ENCODE measurements around the gene WDR7. TPM values are rescaled to one million over a fixed set of nuclear protein-coding genes. Genes with fewer than 3 reads are reported as not detected.

Gene WDR7
- total and polyA plus RNA-seq, 2 of the 4 experiments (the other 2 are of a cell fraction) = 3.7 to 23.3 TPM

GRCh38 chr18:57009844-57010243 is 358.7 kb downstream of the WDR7 start:
- dilution Hi-C loops (cut with HindIII; ENCODE audit: low sequenced_read_pairs, unreplicated experiment) = no loop called here
- Histone ChIP-seq H2BK120ac (ENCODE audit: low read depth, low read length) (no peak overlapping the region), H3K36me3 (ENCODE audit: control insufficient read depth, insufficient read depth, low read length) (no peaks in the 10 kb centered on the region), H3K4me2 (ENCODE audit: low read depth, low read length) (no peak overlapping the region), H4K20me1 (ENCODE audit: insufficient read depth, low read length) (no peaks in the 10 kb centered on the region), H3K9me1 (ENCODE audit: insufficient read depth, low read length) (peaks cover 3% of the 10 kb centered on the region; the same call in 1 of the 2 replicates), H3K23ac (ENCODE audit: low read depth, low read length) (no peak overlapping the region), H2BK15ac (ENCODE audit: low read depth, low read length) (no peak overlapping the region), H3K9me3 (ENCODE audit: control insufficient read depth, insufficient read depth, low read length) (no peaks in the 10 kb centered on the region), H2AFZ (replicated peaks; ENCODE audit: low read length, poor library complexity) (no peak overlapping the region), H3K27ac (ENCODE audit: insufficient read depth, low read length) (no peak overlapping the region), H2BK20ac (ENCODE audit: low read depth, low read length) (no peak overlapping the region), H3K56ac (ENCODE audit: extremely low read depth, insufficient read depth, low read length) (no peak overlapping the region), H3K18ac (ENCODE audit: low read depth, low read length) (no peak overlapping the region), H3K79me1 (ENCODE audit: low read depth in 1 of 2, low read length in 2 of 2) (no peaks in the 10 kb centered on the region), H2AK9ac (replicated peaks; ENCODE audit: low read depth, low read length, poor library complexity) (no peak overlapping the region), H4K91ac (ENCODE audit: insufficient read depth, low read depth, low read length) (no peak overlapping the region), H3K14ac (replicated peaks; ENCODE audit: low read depth, low read length) (no peak overlapping the region), H4K8ac (ENCODE audit: low read depth in 2 of 2, low read length in 2 of 2) (no peak overlapping the region), H3K9ac (ENCODE audit: low read depth, low read length) (no peak overlapping the region), H3K27me3 (ENCODE audit: control insufficient read depth, insufficient read depth, low read length) (no peaks in the 10 kb centered on the region), H3K4me1 (ENCODE audit: control insufficient read depth, insufficient read depth, low read length) (no peaks in the 10 kb centered on the region), H3K4ac (ENCODE audit: low read depth, low read length) (no peak overlapping the region), H3K4me3 (ENCODE audit: insufficient read depth, low read depth, low read length) (no peak overlapping the region), H4K5ac (ENCODE audit: low read depth, low read length) (no peak overlapping the region), H2BK5ac (ENCODE audit: low read depth, low read length, poor library complexity, severe bottlenecking) (no peak overlapping the region), H2AK5ac (ENCODE audit: low read depth, low read length) (no peak overlapping the region)
- ATAC-seq (ENCODE audit: low read depth) = no peak
- WGBS, 2 experiments (ENCODE audit: extremely low coverage in 2 of 2, insufficient read length in 1 of 2) = no CpG with 5 or more reads among the region's 4 CpGs
- TF ChIP-seq BHLHE40 (IDR thresholded peaks at IDR 0.05; ENCODE audit: low read depth, low read length) = no peak
- TF ChIP-seq MAZ (IDR thresholded peaks at IDR 0.05; ENCODE audit: borderline replicate concordance, low read depth, low read length) = no peak
- TF ChIP-seq MXI1 (IDR thresholded peaks at IDR 0.05; ENCODE audit: borderline replicate concordance, low read depth, low read length) = no peak
- TF ChIP-seq USF2 (IDR thresholded peaks at IDR 0.05; ENCODE audit: low read depth, low read length) = no peak
- TF ChIP-seq, protein P1, sequence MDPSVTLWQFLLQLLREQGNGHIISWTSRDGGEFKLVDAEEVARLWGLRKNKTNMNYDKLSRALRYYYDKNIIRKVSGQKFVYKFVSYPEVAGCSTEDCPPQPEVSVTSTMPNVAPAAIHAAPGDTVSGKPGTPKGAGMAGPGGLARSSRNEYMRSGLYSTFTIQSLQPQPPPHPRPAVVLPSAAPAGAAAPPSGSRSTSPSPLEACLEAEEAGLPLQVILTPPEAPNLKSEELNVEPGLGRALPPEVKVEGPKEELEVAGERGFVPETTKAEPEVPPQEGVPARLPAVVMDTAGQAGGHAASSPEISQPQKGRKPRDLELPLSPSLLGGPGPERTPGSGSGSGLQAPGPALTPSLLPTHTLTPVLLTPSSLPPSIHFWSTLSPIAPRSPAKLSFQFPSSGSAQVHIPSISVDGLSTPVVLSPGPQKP (IDR thresholded peaks at IDR 0.05; ENCODE audit: borderline replicate concordance, low read depth, low read length) = no peak
- no peak for TF ChIP-seq CEBPB (IDR thresholded peaks at IDR 0.05; ENCODE audit: low read depth, low read length)
- no peak for TF ChIP-seq MAFK (IDR thresholded peaks at IDR 0.05; ENCODE audit: low read depth, low read length)
- no peak for TF ChIP-seq CHD1 (IDR thresholded peaks at IDR 0.05; ENCODE audit: low read depth, low read length)
- no peak for TF ChIP-seq RFX5 (IDR thresholded peaks at IDR 0.05; ENCODE audit: low read depth, low read length)
- TF ChIP-seq RAD21 (IDR thresholded peaks at IDR 0.05; ENCODE audit: low read length) = no peak
- no peak for TF ChIP-seq FOS (IDR thresholded peaks at IDR 0.05; ENCODE audit: low read depth, low read length)
- in situ Hi-C loops (cut with MboI; ENCODE audit: low sequenced_read_pairs) = no loop called here
- no peak for DNase-seq
- no TSS peak for BruUV-seq (replicated peaks)
- ChIA-PET POLR2A (ENCODE audit: unreplicated experiment) (no interaction called here), CTCF (no interaction called here)
- intact Hi-C loops (cut with micrococcal nuclease) = loop anchor here (10.0 kb wide), 1 partner anchor 145 kb away; no protein-coding TSS in a partner anchor
